Activated naive CD4-positive, alpha-beta T cell treated with Interleukin-2 at 50 U/mL for 16 hours (primary cell): ENCODE measurements around the gene RBM38.
"Not testable (repeated sequence)": the region's sequence is repeated elsewhere in the genome, so short reads cannot be mapped to it uniquely, and the experiment has no call there.

Experiments
- DNase-seq: peaks from one replicate; pipeline ENCODE4 v3.0.0-alpha.2; 2020

Gene RBM38

DNA sequence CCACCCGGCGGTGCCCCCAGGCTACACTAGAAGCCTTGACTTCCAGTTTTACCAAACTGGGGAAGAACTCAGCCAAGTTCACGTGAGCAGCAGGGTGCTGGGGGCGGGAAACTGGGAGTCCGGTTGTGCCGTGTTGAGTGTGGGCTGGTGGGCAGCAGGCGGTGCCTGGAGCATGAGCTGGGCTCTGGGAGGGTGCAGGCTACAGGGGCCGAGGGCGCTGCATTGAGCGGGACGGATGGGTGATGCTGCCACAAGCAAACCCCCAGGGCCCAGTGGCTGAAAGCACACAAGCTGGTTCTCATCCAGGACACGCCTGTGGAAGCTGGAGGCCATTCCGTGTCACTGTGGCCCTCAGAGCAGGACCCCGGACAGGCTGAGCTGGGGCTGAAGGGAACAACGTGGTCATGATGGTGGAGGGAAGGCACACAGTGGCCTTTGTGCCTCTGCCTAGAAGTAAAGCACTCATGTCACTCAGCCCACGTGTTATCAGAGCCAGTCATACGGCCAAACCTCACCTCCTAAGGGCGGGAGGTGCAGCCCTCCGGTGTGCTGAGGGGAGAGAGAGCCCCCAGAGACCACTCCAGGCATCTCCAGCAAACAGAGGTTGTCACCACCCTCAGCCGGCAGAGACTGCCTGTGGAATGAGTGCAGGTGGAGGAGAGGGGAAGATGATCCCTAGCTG, 29.5 kb downstream of the RBM38 start:
- DNase-seq = no peak

DNA sequence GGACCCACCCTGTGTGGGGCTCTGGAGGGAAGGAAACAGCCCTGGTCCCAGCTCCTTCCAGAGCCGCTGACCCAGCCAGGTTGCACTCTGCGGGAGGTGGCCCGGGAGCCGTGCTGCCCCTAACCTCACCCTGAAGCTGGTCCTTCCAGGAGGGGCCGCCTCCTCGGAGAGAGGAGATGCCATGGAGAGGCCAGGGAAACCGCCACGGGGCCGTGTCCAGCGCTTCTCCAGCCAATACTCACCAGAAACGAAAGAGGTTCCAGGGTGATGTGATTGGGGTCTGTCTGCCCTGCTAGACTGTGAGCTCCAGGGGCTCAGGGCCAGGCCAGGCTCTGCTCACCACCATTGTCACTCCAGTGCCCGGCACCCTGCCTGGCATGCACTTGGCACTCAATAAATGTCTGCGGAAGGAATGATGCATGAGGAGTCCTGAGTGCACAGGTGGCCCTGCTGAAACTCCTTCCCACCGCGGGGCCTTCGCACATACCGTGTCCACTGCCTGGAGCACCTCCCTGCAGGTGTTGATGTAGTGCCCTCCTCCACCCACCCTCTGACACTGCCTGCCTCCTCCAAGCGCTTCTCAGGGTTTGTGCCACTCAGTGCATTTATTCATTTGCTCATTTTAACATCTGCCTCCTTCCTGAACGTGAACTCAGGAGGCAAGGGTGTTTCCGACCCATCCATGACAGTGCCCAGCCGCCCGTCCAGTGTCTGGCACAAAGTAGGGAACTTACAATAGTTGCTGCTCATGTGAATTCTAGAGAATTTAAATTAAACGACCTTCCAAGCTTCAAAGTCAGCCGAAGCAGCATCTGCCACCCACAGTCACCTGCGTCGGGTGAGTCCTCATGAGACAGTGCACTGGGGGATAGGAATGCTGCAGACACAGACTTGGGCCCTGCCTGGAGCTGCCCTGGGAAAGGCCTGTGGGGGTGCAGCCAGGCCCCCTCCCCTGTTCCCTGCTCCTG, 30.3 kb downstream of the RBM38 start:
- no peak for DNase-seq

DNA sequence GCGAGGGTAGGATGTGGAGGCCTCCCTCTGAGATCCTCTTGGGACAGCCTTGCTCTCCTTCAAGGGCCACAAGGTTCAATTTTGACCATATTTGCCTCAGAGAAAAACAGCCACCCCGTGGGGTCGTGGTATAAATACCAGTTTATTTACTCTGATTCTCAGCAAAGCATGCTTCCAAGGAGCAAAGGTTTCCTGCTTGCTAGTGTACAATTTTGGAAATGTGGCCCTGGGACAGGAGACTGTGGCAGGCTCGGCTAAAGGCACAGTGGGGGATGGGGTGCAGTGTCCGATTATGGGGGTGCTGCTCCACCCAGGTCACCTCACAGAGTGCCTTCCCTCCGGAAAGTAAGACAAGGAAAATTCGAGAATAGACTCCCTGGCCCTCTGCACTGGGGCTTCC, 31.1 kb downstream of the RBM38 start:
- no peak for DNase-seq

DNA sequence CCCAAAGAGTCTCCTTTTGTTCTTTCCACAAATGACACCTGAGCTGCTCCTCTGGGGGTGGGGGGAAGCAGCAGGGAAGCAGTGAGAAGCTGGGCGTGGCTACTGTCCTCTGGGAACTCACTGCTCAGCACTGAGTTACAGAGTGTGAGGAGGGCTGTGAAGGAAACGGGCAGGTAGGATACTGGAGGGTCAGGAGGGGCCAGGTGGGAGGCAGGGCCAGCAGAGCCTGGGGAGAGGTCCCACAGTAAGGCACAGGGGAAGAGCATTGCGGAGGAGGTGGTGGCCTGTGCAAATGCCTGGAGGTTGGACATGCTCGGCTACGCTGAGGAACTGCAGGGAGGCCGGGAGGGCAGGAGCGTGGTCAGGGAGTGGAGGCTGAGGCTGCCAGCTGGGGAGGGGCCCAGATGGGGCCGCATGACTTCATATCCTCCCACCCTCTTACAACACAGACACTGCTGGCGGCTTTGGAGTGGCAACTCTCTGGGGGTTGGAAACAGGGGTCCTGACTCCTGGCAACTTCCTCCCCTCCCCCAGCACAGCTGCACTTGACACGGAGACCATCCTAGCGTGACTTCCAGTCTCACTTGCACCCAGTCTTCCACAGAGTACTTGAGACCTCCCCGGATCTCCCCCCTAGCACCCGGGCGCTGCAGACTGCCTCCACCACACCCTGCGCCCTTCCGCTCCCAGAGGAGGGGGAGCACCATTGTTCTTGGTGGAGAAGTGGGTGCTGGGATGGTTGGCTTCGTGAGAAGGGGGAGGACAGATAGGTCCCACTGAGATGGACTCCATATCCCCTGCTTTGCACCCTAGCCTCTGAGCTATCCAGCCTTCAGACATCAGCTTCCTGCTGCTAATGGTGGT, 34.2 kb downstream of the RBM38 start:
- no peak for DNase-seq

DNA sequence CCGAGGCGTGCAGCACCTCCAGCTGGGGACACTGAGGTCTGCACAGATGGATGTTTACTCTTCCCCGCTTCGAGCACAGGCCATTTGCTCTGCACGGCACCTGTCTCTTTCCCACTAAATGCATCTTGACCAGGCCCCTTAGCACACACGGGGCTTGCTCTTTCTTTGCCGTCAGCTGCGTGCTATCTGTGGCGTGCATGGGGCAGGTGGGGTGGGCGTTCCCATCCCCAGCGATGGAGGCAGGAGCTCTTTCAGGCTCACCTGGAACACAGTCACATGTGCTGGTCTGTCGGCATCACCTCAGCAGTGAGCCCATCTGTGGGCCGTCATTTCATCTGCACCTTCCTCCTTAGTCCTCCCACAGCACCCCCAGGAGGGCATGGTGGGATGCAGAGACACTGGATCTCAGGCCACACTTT, 35.1 kb downstream of the RBM38 start:
- no peak for DNase-seq

DNA sequence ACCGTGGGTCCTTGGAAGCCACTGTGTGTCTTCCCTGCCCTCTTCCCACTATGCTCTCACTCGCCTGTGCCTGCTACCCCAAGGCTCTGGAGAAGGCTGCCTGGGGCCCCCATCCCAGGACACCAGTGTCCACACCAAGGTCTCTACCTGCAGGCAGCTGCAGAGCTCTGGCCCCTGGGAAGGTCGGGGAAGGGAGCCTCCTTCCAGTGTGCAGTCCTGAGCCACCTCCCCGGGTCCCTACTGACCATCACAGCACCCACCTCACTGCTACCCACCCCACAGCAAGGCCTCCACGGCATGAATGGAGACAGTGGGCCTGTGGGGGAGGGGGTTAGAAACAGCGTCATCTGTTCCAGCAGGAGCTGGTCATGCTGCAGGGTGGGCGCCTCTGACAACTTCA, 35.6 kb downstream of the RBM38 start:
- no peak for DNase-seq

DNA sequence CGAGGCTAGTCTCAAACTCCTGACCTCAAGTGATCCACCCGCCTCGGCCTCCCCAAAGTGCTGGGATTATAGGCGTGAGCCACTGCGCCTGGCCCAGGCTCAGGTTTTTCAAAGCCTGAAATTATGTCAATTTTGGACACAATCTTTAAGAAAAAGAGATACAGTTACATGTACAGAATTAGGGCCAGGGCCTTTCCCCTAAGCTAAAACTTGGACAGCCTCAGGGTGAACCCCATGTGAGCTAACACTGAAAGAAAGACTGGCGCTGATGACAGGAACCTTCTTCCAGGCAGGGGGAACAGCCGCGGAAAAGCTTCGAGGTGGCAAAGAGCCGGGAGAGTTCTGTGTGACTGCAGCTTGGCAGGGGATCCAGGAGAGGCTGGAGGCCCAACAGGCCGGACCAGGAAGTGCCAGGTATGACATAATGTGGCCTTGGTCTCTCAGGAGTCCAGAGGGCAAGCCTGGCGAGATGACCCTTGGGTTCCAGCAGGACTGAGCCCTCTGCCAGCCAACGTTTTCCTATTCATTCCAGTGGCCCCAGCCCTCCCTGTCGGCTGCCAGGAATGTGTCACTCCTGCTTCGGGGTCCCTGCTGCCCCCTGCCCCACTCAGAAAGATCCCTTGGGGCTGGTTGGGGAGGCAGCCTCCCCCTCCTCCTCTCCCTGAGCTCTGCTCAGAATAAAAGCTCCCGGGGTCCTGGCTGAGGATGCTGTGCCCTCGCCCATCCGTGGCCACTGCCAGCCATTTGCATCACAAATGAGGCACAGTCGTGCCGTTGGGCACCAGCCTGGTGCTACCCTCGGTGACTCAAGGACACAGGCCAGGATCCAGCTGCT, 37.3 kb downstream of the RBM38 start:
- no peak for DNase-seq

DNA sequence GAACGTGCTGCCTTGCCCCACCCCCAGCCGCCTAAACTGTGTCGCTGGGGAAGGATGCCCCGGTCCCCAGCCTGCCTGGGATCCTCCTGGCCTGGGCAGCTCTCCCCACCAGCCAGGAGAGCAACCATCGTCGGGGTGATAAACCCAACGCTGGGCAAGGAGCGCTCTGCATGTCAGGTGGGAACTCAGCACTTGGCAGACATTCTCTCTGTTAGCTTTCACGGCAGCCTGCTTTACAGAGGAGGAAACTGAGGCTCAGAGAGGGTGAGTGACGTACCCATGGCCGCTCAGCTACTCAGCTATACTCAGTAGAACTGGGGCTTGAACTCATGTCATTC, 37.9 kb downstream of the RBM38 start:
- DNase-seq = no peak

DNA sequence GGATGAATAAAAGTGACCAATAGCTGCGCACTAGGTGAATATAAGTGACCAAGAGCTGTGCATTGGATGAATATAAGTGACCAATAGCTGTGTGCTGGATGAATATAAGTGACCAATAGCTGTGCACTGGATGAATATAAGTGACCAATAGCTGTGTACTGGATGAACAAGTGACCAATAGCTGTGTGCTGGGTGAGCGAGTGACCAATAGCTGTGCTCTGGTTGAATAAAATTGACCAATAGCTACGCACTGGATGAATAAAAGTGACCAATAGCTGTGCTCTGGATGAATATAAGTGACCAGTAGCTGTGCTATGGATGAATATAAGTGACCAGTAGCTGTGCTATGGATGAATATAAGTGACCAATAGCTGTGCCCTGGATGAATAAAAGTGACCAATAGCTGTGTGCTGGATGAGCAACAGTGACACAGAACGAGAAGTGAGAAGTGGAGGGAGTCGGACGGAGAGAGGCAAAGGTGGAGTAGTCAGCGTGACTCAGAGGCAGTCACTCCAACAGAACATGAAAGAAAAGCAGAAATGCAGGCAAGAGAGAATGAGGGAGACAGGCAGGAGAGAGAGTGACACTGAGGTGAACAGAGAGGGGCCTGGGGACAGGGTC, 38.5 kb downstream of the RBM38 start:
- no peak for DNase-seq

DNA sequence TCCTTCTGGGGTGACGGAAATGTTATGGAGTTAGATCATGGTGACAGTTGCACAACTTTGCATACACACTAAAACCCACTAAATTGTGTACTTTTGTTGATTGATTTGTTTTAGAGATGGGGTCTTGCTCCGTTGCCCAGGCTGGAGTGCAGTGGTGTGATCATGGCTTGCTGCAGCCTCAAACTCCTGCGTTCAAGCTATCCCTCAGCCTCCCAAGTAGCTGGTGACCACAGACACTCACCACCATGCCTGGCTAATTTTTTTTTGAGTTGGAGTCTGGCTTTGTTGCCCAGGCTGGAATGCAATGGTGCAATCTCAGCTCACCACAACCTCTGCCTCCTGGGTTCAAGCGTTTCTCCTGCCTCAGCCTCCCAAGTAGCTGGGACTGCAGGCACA, 39.0 kb downstream of the RBM38 start:
- DNase-seq = not testable (repeated sequence)

DNA sequence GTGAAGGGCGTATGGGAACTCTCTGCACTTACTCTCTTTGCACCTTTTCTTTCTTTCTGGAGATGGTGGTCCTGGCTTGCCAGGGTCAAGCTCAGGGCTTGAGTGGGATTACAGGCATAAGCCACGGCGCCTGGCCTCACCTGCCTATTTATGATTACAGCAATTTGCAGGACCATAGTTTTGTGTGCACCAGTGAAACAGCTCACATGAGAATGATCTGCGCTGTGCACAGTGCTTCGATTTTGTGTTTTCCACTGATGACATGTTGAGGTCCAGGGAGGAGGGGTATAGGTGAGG, 40.3 kb downstream of the RBM38 start:
- DNase-seq = no peak

DNA sequence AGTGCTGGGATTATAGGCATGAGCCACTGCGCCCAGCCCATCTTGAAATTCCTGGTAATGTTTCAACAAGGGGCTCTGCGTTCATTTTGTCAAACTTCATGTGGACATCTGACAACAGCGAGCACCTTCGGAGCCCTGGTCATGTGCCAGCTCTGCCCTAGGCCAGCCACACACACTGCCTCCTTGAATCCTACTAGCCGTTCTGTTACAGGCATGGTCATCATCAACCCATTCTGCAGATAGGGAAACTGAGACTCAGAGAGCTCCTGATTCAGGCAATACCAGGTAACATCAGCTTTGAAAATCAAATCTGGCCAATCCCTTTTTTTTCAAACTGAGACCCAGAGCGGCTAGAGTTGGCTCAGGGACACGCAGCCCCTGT, 41.3 kb downstream of the RBM38 start:
- DNase-seq = no peak

DNA sequence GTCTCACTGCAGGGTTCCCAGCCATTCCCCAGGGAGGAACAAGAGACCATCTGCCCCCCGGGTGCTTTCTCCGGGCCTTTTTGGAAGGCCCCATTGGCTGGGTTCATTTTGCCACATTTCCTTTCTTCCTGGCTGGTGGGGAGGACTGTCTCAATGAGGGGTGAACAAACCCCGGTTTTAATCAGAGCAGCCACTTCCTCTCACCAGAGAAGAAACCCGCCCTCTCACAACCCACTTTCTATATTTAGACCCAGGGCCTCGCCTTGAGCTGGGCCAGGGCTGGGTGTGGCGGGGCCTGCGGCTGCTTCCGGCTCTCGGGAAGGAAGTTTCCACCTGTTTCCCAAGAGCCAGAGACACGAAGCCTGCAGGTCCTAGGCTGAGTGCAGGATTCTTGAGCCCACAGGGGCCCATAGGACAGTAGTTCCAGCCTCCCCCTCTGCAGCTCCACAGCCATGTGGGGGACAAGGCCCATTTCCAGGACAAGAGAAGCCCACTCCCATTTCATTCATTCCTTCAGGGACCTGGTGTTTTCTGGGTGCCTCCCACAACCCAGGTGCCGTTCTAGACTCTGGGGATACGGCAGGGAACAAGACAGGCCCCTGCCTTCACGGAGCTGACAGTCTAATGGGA, 41.8 kb downstream of the RBM38 start:
- peak; percentile 56 for DNase-seq

DNA sequence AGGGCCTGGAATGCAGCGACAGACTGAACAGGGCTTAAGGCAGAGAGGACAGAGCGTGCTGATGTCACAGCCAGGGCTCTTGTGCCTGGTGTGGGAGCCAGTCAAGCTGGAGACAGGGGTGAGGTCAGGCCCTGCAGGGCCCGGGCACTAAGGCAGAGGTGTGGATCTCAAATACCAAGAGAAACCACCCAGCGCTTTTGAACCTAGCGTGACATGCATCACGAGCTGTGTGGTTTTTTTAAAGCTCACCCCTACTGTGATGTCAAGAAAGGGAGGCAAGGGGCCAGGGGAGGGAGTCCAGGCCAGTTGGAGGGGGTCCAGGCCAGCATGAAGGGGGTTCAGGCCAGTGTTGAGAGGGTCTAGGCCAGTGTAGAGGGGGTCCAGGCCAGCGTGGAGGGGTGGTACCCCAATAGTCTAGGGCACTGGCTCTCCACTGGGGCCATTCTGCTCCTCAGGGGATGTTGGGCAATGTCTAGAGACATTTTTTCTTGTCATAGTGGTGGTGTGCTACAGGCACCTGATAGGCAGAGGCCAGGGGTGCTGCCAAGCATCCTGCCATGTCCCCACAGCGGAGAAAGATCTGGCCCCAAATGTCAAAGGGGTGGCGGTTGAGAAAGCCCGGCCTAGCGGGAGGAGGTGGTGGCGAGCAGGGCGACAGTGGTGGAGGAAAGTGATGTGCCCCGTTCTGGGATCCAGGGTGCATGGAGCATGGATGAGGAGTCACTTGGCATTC, 42.6 kb downstream of the RBM38 start:
- DNase-seq = peak; percentile 16

DNA sequence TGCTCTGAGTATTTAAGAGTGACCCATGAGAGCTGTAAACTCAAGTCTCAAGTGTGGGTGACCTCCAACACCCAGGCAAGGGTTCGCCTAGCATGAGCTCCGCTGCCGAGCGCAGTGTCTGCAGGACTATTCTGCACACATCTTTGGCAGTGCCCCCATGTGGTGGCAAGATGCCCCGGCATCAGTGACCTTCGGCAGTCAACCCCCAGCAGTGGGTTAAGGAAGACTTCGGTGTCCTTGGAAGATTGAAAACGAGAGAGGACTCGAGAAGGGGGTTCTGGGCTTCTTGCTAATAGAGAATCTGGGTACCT, 43.1 kb downstream of the RBM38 start:
- DNase-seq = no peak

DNA sequence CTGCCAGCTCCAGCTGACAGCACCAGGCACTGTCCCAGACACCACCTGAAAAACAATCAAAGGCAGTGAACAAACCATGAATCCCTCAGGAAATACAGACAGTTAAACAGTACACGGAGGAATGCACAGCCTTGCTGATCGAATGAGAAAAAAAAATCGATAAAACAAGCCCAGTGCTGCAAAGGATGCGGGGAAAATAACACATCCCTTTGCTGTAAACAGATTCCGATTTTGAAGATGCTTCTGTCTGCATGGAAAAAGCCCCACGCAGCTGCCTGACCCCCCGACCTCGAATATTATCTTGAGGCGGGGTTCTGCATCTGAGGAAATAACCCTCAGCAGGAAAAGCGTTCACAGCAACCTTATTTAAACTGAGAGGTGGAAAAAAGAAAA, 43.9 kb downstream of the RBM38 start:
- no peak for DNase-seq

DNA sequence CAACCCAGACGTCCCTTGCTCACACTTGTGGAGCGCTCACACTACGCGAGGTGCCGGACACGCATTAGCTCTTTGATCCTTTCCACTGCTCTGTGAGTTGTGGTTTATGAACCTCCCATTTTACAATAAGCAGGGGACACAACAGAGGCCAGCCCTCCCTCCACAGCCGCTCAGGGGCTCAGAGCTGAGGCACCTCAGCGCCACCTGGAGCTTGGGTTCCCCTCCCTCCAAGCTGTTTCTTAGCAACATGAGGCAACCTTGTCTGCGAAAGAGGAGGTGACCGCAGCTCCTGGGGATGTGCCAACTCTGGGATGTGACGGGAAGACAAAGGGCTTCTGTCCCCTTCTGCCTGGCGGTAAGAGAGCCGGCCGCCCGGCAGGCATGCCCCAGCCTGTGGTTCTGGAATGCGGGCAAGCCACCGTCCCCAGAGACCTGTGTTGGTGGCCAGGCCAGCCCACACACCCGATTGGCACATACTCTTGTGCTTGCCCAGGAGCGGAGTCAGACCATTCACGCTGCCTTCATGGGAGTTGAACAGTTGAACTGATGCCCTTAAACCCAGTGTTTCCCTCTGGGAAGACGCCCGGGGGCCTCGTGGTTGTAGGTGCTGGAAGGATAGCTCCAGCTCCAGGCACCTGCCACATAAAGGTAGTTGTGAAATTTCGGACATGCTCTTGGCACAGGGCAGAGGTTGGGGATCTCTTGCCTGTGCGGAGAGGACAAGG, 44.5 kb downstream of the RBM38 start:
- DNase-seq = peak; percentile 23

DNA sequence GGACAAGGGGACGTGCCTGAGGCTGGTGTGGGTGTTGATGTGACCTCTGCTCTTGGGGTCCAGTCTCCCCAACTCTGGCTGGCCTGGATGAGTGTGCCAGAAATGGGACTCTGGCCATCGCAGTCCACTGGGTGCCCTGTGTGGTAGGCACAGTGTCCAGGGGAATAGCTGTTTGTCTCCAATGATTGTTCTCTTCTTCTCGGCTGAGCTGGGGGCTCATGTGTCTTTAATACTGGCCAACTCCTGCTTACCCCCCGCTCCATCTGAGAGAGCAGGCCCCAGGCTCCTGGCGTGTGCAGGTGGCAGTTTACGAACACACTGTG, 45.0 kb downstream of the RBM38 start:
- DNase-seq = no peak

DNA sequence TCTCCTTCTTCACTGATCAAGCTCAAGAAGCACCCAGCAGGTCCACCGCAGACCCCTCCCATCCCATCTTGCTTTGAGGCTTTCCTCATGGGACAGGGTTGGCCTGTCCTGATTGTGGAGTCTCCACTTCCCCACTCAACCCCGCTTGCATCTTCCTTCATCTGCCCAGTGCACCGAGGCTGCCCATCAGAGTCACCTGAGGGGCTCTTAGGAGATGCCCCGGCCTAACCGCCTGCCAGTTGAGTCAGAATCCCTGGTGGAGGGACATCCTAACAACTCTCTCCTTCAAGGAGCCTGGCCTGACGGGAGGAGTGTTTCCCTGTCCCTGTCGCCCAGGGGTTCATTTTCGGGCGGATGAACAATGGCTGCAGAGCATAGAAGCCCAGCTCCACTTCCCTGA, 46.1 kb downstream of the RBM38 start:
- DNase-seq = no peak

DNA sequence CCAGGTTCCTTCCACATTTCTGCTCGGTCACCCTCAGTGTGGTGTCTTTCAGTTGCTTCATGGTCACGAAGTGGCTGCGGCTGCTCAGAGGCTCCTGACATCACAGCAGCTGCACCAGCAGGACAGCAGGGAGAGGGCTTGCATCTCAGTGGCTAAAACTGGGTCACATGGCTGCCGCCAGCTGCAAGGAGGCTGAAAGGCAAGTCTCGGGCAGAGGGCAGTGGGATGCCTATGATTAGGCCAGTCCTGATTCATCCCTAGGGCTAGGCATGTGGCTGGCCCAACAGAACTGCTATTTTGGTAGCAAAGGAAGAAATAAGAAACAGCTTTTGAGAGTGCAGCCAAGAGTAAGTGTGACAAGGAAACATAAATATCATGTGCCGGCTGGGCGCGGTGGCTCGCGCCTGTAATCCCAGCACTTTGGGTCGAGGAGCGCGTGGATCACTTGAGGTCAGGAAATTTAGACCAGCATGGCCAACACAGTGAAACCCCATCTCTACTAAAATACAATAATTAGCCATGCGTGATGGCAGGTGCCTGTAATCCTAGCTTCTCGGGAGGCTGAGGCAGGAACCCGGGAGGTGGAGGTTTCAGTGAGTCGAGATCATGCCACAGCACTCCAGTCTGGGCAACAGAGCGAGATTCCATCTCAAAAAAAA, 46.6 kb downstream of the RBM38 start:
- no peak for DNase-seq
